ENCODE data around the gene KDELR3. TPM values are rescaled to one million over a fixed set of nuclear protein-coding genes. Genes with fewer than 3 reads are reported as not detected.
A peak's percentile ranks its signal among the peaks of the same experiment; 100 is the strongest.

KDELR3 gene
- polyA plus RNA-seq, 1 donor, result 47.2 TPM

- no CpG with 5 or more reads among the region's 8 CpGs for WGBS (ENCODE audit: insufficient coverage, low lambda C conversion rate)
- H3K27ac ChIP-seq (ENCODE audit: low read length), result no peak overlapping the region
- peaks cover 66% of the 10 kb centered on the region for H3K36me3 ChIP-seq (ENCODE audit: control insufficient read depth, insufficient read depth, low read length)
These were observed 14.0 kb downstream of the KDELR3 start for GRCh38 chr22:38481871-38482332.

GRCh38 chr22:38482662-38483308 lies 14.9 kb downstream of the KDELR3 start:
- Histone ChIP-seq H3K4me3 (ENCODE audit: low read length) (no peak overlapping the region), H3K9me3 (ENCODE audit: control insufficient read depth, low read depth, low read length) (no peaks in the 10 kb centered on the region), H3K27ac (ENCODE audit: low read length) (no peak overlapping the region), H3K27me3 (ENCODE audit: control insufficient read depth, insufficient read depth, low read length) (no peaks in the 10 kb centered on the region), H3K36me3 (ENCODE audit: control insufficient read depth, insufficient read depth, low read length) (peaks cover 72% of the 10 kb centered on the region), H3K4me1 (ENCODE audit: control insufficient read depth, insufficient read depth, low read length) (peaks cover 4% of the 10 kb centered on the region)
- 100% methylated on average over 1 of the region's 6 CpGs for WGBS (ENCODE audit: insufficient coverage, low lambda C conversion rate)
- DNase-seq, result no peak

More at GRCh38 chr22:38481871-38482332, 14.0 kb downstream of the KDELR3 start:
- H3K4me3 ChIP-seq (ENCODE audit: low read length), result no peak overlapping the region
- no peak for DNase-seq
- no peaks in the 10 kb centered on the region for H3K9me3 ChIP-seq (ENCODE audit: control insufficient read depth, low read depth, low read length)
- H3K27me3 ChIP-seq (ENCODE audit: control insufficient read depth, insufficient read depth, low read length), result no peaks in the 10 kb centered on the region
- peaks cover 8% of the 10 kb centered on the region for H3K4me1 ChIP-seq (ENCODE audit: control insufficient read depth, insufficient read depth, low read length)

GRCh38 chr22:38484244-38484643 lies 16.3 kb downstream of the KDELR3 start:
- Histone ChIP-seq H3K27me3 (ENCODE audit: control insufficient read depth, insufficient read depth, low read length) (no peaks in the 10 kb centered on the region), H3K9me3 (ENCODE audit: control insufficient read depth, low read depth, low read length) (no peaks in the 10 kb centered on the region), H3K36me3 (ENCODE audit: control insufficient read depth, insufficient read depth, low read length) (peaks cover 79% of the 10 kb centered on the region), H3K4me1 (ENCODE audit: control insufficient read depth, insufficient read depth, low read length) (no peaks in the 10 kb centered on the region), H3K27ac (ENCODE audit: low read length) (no peak overlapping the region), H3K4me3 (ENCODE audit: low read length) (no peak overlapping the region)
- WGBS (ENCODE audit: insufficient coverage, low lambda C conversion rate), result no CpG with 5 or more reads among the region's 1 CpG
- no peak for DNase-seq

GRCh38 chr22:38485783-38486182 lies 17.9 kb downstream of the KDELR3 start:
- DNase-seq, result no peak
- WGBS (ENCODE audit: insufficient coverage, low lambda C conversion rate), result 91% methylated on average over 2 of the region's 5 CpGs
- no peak overlapping the region for H3K27ac ChIP-seq (ENCODE audit: low read length)

GRCh38 chr22:38487946-38488345 lies 20.1 kb downstream of the KDELR3 start:
- 100% methylated on average over 1 of the region's 6 CpGs for WGBS (ENCODE audit: insufficient coverage, low lambda C conversion rate)
- Histone ChIP-seq H3K27me3 (ENCODE audit: control insufficient read depth, insufficient read depth, low read length) (no peaks in the 10 kb centered on the region), H3K4me1 (ENCODE audit: control insufficient read depth, insufficient read depth, low read length) (no peaks in the 10 kb centered on the region), H3K27ac (ENCODE audit: low read length) (no peak overlapping the region), H3K9me3 (ENCODE audit: control insufficient read depth, low read depth, low read length) (no peaks in the 10 kb centered on the region), H3K36me3 (ENCODE audit: control insufficient read depth, insufficient read depth, low read length) (peaks cover 88% of the 10 kb centered on the region), H3K4me3 (ENCODE audit: low read length) (no peak overlapping the region)
- no peak for DNase-seq

More at GRCh38 chr22:38485783-38486182, 17.9 kb downstream of the KDELR3 start:
- Histone ChIP-seq H3K4me3 (ENCODE audit: low read length) (no peak overlapping the region), H3K9me3 (ENCODE audit: control insufficient read depth, low read depth, low read length) (no peaks in the 10 kb centered on the region), H3K27me3 (ENCODE audit: control insufficient read depth, insufficient read depth, low read length) (no peaks in the 10 kb centered on the region), H3K36me3 (ENCODE audit: control insufficient read depth, insufficient read depth, low read length) (peaks cover 87% of the 10 kb centered on the region), H3K4me1 (ENCODE audit: control insufficient read depth, insufficient read depth, low read length) (no peaks in the 10 kb centered on the region)

GRCh38 chr22:38489142-38489541 lies 21.2 kb downstream of the KDELR3 start:
- H3K27ac ChIP-seq (ENCODE audit: low read length), result no peak overlapping the region
- H3K4me1 ChIP-seq (ENCODE audit: control insufficient read depth, insufficient read depth, low read length), result no peaks in the 10 kb centered on the region
- no peaks in the 10 kb centered on the region for H3K9me3 ChIP-seq (ENCODE audit: control insufficient read depth, low read depth, low read length)
- DNase-seq, result no peak
- no peak overlapping the region for H3K4me3 ChIP-seq (ENCODE audit: low read length)
- peaks cover 89% of the 10 kb centered on the region for H3K36me3 ChIP-seq (ENCODE audit: control insufficient read depth, insufficient read depth, low read length)
- H3K27me3 ChIP-seq (ENCODE audit: control insufficient read depth, insufficient read depth, low read length), result no peaks in the 10 kb centered on the region
- 100% methylated on average over 1 of the region's 17 CpGs for WGBS (ENCODE audit: insufficient coverage, low lambda C conversion rate)

- WGBS (ENCODE audit: insufficient coverage, low lambda C conversion rate), result no CpG with 5 or more reads among the region's 7 CpGs
- H3K36me3 ChIP-seq (ENCODE audit: control insufficient read depth, insufficient read depth, low read length), result peaks cover 89% of the 10 kb centered on the region
- H3K4me1 ChIP-seq (ENCODE audit: control insufficient read depth, insufficient read depth, low read length), result no peaks in the 10 kb centered on the region
- no peak overlapping the region for H3K4me3 ChIP-seq (ENCODE audit: low read length)
- H3K27me3 ChIP-seq (ENCODE audit: control insufficient read depth, insufficient read depth, low read length), result no peaks in the 10 kb centered on the region
- peak in 1 of 2 donors; percentile 62 for DNase-seq
- no peaks in the 10 kb centered on the region for H3K9me3 ChIP-seq (ENCODE audit: control insufficient read depth, low read depth, low read length)
- no peak overlapping the region for H3K27ac ChIP-seq (ENCODE audit: low read length)
These were observed 21.8 kb downstream of the KDELR3 start for GRCh38 chr22:38489561-38490145.

GRCh38 chr22:38490475-38490874 lies 22.6 kb downstream of the KDELR3 start:
- Histone ChIP-seq H3K27ac (ENCODE audit: low read length) (no peak overlapping the region), H3K4me1 (ENCODE audit: control insufficient read depth, insufficient read depth, low read length) (no peaks in the 10 kb centered on the region), H3K27me3 (ENCODE audit: control insufficient read depth, insufficient read depth, low read length) (no peaks in the 10 kb centered on the region), H3K4me3 (ENCODE audit: low read length) (no peak overlapping the region), H3K9me3 (ENCODE audit: control insufficient read depth, low read depth, low read length) (no peaks in the 10 kb centered on the region), H3K36me3 (ENCODE audit: control insufficient read depth, insufficient read depth, low read length) (peaks cover 89% of the 10 kb centered on the region)
- no peak for DNase-seq
- WGBS (ENCODE audit: insufficient coverage, low lambda C conversion rate), result no CpG with 5 or more reads among the region's 2 CpGs

- H3K27ac ChIP-seq (ENCODE audit: low read length), result no peak overlapping the region
- no peaks in the 10 kb centered on the region for H3K4me1 ChIP-seq (ENCODE audit: control insufficient read depth, insufficient read depth, low read length)
- no CpG with 5 or more reads among the region's 1 CpG for WGBS (ENCODE audit: insufficient coverage, low lambda C conversion rate)
- peaks cover 89% of the 10 kb centered on the region for H3K36me3 ChIP-seq (ENCODE audit: control insufficient read depth, insufficient read depth, low read length)
- DNase-seq, result peak; percentile 58 to 80
- no peaks in the 10 kb centered on the region for H3K27me3 ChIP-seq (ENCODE audit: control insufficient read depth, insufficient read depth, low read length)
- no peak overlapping the region for H3K4me3 ChIP-seq (ENCODE audit: low read length)
- no peaks in the 10 kb centered on the region for H3K9me3 ChIP-seq (ENCODE audit: control insufficient read depth, low read depth, low read length)
These were observed 23.0 kb downstream of the KDELR3 start for GRCh38 chr22:38490915-38491314.

- no peak for DNase-seq
- Histone ChIP-seq H3K36me3 (ENCODE audit: control insufficient read depth, insufficient read depth, low read length) (peaks cover 88% of the 10 kb centered on the region), H3K4me1 (ENCODE audit: control insufficient read depth, insufficient read depth, low read length) (no peaks in the 10 kb centered on the region), H3K27ac (ENCODE audit: low read length) (no peak overlapping the region), H3K27me3 (ENCODE audit: control insufficient read depth, insufficient read depth, low read length) (no peaks in the 10 kb centered on the region), H3K4me3 (ENCODE audit: low read length) (no peak overlapping the region), H3K9me3 (ENCODE audit: control insufficient read depth, low read depth, low read length) (no peaks in the 10 kb centered on the region)
- WGBS (ENCODE audit: insufficient coverage, low lambda C conversion rate), result 67% methylated on average over 1 of the region's 5 CpGs
These were observed 23.9 kb downstream of the KDELR3 start for GRCh38 chr22:38491707-38492348.

Measured in large intestine (tissue), 3 donors.